GM18505 (cell line): ENCODE data around the gene AATF.
A peak's percentile ranks its signal among the peaks of the same experiment; 100 is the strongest.

Source experiments
- ATAC-seq: cut with Tn5 transposase; IDR thresholded peaks from one replicate; pipeline ENCODE4 v1.9.1; 2021; ENCODE audit not compliant: unreplicated experiment
- POLR2A ChIP-seq: IDR thresholded peaks from 4 replicates; pipeline ENCODE4 v1.6.1; 2011; ENCODE audit warnings: borderline replicate concordance; ENCODE audit not compliant: insufficient read depth, insufficient read length; ENCODE audit errors: extremely low read depth

AATF gene

GRCh38 chr17:36948717-36949460, at the start of gene AATF:
TSS of gene AATF (plus strand) at chr17:36948954. CDS start at chr17:36949126, 172 bp downstream.
- peak; percentile 82 for TF ChIP-seq POLR2A
- ATAC-seq = peak; percentile 92

GRCh38 chr17:36899250-36900159, 49.2 kb upstream of the AATF start:
- ATAC-seq = no peak
- TF ChIP-seq POLR2A = no peak

- no peak for ATAC-seq
- no peak for TF ChIP-seq POLR2A
These were observed 48.6 kb upstream of the AATF start for GRCh38 chr17:36900160-36900512.

GRCh38 chr17:36901506-36901905, 47.2 kb upstream of the AATF start:
- TF ChIP-seq POLR2A = no peak
- ATAC-seq = no peak

- TF ChIP-seq POLR2A = no peak
- ATAC-seq = no peak
These were observed 41.3 kb upstream of the AATF start for GRCh38 chr17:36907407-36907806.

GRCh38 chr17:36910513-36910912, 38.2 kb upstream of the AATF start:
- TF ChIP-seq POLR2A = no peak
- ATAC-seq = no peak

- TF ChIP-seq POLR2A = no peak
- no peak for ATAC-seq
These were observed 37.8 kb upstream of the AATF start for GRCh38 chr17:36911001-36911400.

- ATAC-seq = no peak
- no peak for TF ChIP-seq POLR2A
These were observed 35.6 kb upstream of the AATF start for GRCh38 chr17:36913132-36913531.

- no peak for ATAC-seq
- no peak for TF ChIP-seq POLR2A
These were observed 30.5 kb upstream of the AATF start for GRCh38 chr17:36918211-36918691.

GRCh38 chr17:36919407-36919968, 29.3 kb upstream of the AATF start:
- ATAC-seq = no peak
- TF ChIP-seq POLR2A = no peak

GRCh38 chr17:36920032-36921005, 28.4 kb upstream of the AATF start:
- no peak for ATAC-seq
- TF ChIP-seq POLR2A = no peak

- TF ChIP-seq POLR2A = no peak
- no peak for ATAC-seq
These were observed 27.5 kb upstream of the AATF start for GRCh38 chr17:36921095-36921851.
